ENCODE measurements around the gene ST6GALNAC1.

DNA sequence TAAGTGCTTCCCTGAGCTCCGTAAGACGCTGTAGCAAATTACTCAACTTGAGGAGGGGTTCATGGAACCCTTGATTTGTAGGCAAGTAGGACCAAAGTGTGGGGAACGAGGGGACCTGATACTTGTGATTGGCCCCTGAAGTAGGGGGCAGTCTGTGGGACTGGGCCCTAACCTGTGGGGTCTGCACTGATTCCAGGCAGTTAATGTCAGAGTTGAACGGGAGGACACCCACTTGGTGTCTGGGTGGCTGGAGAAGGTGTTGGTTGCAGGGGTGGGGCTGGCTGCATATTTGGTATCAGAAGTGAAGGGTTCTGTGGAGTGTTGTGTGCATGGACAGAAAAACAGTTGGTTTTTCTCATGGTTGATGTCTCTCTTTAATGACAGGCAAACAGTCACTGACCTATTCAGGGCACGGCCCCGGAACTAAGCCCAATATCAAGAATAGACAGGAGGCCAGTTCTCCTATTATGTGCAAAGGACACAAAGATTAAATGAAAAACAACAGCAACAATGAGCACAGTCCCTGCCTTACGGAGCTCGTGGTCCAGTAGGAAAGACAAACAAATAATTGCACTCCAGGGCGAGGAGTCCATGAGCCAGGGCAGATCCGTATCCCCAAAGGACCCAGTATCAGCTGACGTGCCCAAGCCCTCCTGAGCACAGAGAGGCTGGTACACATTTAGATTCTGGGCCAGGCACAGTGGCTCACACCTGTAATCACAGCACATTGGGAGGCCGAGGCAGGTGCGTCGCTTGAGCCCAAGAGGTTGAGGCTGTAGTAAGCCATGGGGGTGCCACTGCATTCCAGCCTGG is 48.0 kb upstream of the ST6GALNAC1 start:
- TF ChIP-seq, protein P1, sequence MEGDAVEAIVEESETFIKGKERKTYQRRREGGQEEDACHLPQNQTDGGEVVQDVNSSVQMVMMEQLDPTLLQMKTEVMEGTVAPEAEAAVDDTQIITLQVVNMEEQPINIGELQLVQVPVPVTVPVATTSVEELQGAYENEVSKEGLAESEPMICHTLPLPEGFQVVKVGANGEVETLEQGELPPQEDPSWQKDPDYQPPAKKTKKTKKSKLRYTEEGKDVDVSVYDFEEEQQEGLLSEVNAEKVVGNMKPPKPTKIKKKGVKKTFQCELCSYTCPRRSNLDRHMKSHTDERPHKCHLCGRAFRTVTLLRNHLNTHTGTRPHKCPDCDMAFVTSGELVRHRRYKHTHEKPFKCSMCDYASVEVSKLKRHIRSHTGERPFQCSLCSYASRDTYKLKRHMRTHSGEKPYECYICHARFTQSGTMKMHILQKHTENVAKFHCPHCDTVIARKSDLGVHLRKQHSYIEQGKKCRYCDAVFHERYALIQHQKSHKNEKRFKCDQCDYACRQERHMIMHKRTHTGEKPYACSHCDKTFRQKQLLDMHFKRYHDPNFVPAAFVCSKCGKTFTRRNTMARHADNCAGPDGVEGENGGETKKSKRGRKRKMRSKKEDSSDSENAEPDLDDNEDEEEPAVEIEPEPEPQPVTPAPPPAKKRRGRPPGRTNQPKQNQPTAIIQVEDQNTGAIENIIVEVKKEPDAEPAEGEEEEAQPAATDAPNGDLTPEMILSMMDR (IDR thresholded peaks at IDR 0.05) = no peak
- TF ChIP-seq POLR2A (IDR thresholded peaks at IDR 0.05) (no peak), POLR2AphosphoS5 (IDR thresholded peaks at IDR 0.05) (no peak), EP300 (IDR thresholded peaks at IDR 0.05) (no peak)
